ENCODE data around the gene FAM163A. TPM values are rescaled to one million over a fixed set of nuclear protein-coding genes. Genes with fewer than 3 reads are reported as not detected.
A peak's percentile ranks its signal among the peaks of the same experiment; 100 is the strongest.

Gene FAM163A
- total RNA-seq, 1 experiment from 2014 or later = not detected

- intact Hi-C loops (cut with micrococcal nuclease) = loop anchor here (1.0 kb wide), 1 partner anchor 103 kb away; no protein-coding TSS in a partner anchor
- no TSS peak for BruUV-seq (replicated peaks)
- H3K27ac Mint-ChIP-seq (ENCODE audit: low read depth, unreplicated experiment) = no peak overlapping the region
- DNase-seq (ENCODE audit: unreplicated experiment) = peak; percentile 82
- no peaks in the 10 kb centered on the region for H3K9me3 Mint-ChIP-seq (ENCODE audit: unreplicated experiment)
- TF ChIP-seq CTCF (IDR thresholded peaks at IDR 0.05; ENCODE audit: unreplicated experiment) = peak; percentile 91
- CTCF ChIA-PET = interaction anchor here (0.5 to 20.7 kb wide), 79 partner anchors 10 to 1277 kb away, joined by 3 to 2115 read pairs (median 5); partner anchors contain the start of genes FAM163A and TOR3A
- H3K27me3 Mint-ChIP-seq (ENCODE audit: insufficient read depth, unreplicated experiment) = peaks cover 42% of the 10 kb centered on the region
- H3K4me1 Mint-ChIP-seq (ENCODE audit: insufficient read depth, unreplicated experiment) = peaks cover 16% of the 10 kb centered on the region
- H3K4me3 Mint-ChIP-seq (ENCODE audit: unreplicated experiment) = no peak overlapping the region
- POLR2A ChIA-PET = interaction anchor here (0.7 to 5.0 kb wide), 5 partner anchors 32 to 328 kb away, joined by 3 to 40 read pairs (median 3); no protein-coding TSS in a partner anchor
- peaks cover 5% of the 10 kb centered on the region for H3K36me3 Mint-ChIP-seq (ENCODE audit: insufficient read depth, unreplicated experiment)
Measured at GRCh38 chr1:179809506-179810366, 66.6 kb downstream of the FAM163A start.

GRCh38 chr1:179810367-179810715 lies 67.2 kb downstream of the FAM163A start:
- Mint-ChIP-seq H3K4me3 (ENCODE audit: unreplicated experiment) (no peak overlapping the region), H3K27me3 (ENCODE audit: insufficient read depth, unreplicated experiment) (peaks cover 42% of the 10 kb centered on the region), H3K4me1 (ENCODE audit: insufficient read depth, unreplicated experiment) (peaks cover 22% of the 10 kb centered on the region), H3K9me3 (ENCODE audit: unreplicated experiment) (no peaks in the 10 kb centered on the region), H3K36me3 (ENCODE audit: insufficient read depth, unreplicated experiment) (peaks cover 5% of the 10 kb centered on the region), H3K27ac (ENCODE audit: low read depth, unreplicated experiment) (no peak overlapping the region)
- no peak for TF ChIP-seq CTCF (IDR thresholded peaks at IDR 0.05; ENCODE audit: unreplicated experiment)
- no peak for DNase-seq (ENCODE audit: unreplicated experiment)
- BruUV-seq (replicated peaks) = no TSS peak
- intact Hi-C loops (cut with micrococcal nuclease) = no loop called here
- ChIA-PET CTCF (interaction anchor here (0.6 to 20.7 kb wide), 65 partner anchors 9 to 1943 kb away, joined by 3 to 2115 read pairs (median 5); partner anchors contain the start of genes FAM163A and TOR3A), POLR2A (interaction anchor here (0.5 to 5.0 kb wide), 5 partner anchors 33 to 396 kb away, joined by 3 to 40 read pairs (median 3); no protein-coding TSS in a partner anchor)

- intact Hi-C loops (cut with micrococcal nuclease) = no loop called here
- ChIA-PET POLR2A (interaction anchor here (0.6 to 5.0 kb wide), 2 partner anchors 107 to 1264 kb away, joined by 3 to 40 read pairs; no protein-coding TSS in a partner anchor), CTCF (interaction anchor here (0.6 to 20.7 kb wide), 19 partner anchors 7 to 734 kb away, joined by 3 to 2115 read pairs (median 31); partner anchors contain the start of gene FAM163A)
- no TSS peak for BruUV-seq (replicated peaks)
- Mint-ChIP-seq H3K4me3 (ENCODE audit: unreplicated experiment) (no peak overlapping the region), H3K27me3 (ENCODE audit: insufficient read depth, unreplicated experiment) (peaks cover 58% of the 10 kb centered on the region), H3K36me3 (ENCODE audit: insufficient read depth, unreplicated experiment) (peaks cover 5% of the 10 kb centered on the region), H3K9me3 (ENCODE audit: unreplicated experiment) (no peaks in the 10 kb centered on the region), H3K4me1 (ENCODE audit: insufficient read depth, unreplicated experiment) (peaks cover 29% of the 10 kb centered on the region), H3K27ac (ENCODE audit: low read depth, unreplicated experiment) (no peak overlapping the region)
- TF ChIP-seq CTCF (IDR thresholded peaks at IDR 0.05; ENCODE audit: unreplicated experiment) = no peak
- DNase-seq (ENCODE audit: unreplicated experiment) = no peak
Measured at GRCh38 chr1:179812501-179813292, 69.6 kb downstream of the FAM163A start.

Data from MCF 10A (cell line).